ENCODE results near the gene PSMC6.
"Not testable (repeated sequence)": the region's sequence is repeated elsewhere in the genome, so short reads cannot be mapped to it uniquely, and the experiment has no call there.

PSMC6 gene

GRCh38 chr14:52706286-52706685, 714 bp upstream of the PSMC6 start:
- in situ Hi-C loops (cut with MboI; ENCODE audit: low pct_unique_long_range_greater_than_20kb, low sequenced_read_pairs): no loop called here
- DNase-seq: peak; percentile 46

GRCh38 chr14:52711666-52712065, 4.7 kb downstream of the PSMC6 start:
- in situ Hi-C loops (cut with MboI; ENCODE audit: low pct_unique_long_range_greater_than_20kb, low sequenced_read_pairs): no loop called here

GRCh38 chr14:52716155-52716554, 9.2 kb downstream of the PSMC6 start:
- DNase-seq: no peak
- in situ Hi-C loops (cut with MboI; ENCODE audit: low pct_unique_long_range_greater_than_20kb, low sequenced_read_pairs): no loop called here

More at GRCh38 chr14:52711666-52712065, 4.7 kb downstream of the PSMC6 start:
- no peak for DNase-seq

GRCh38 chr14:52723514-52724359, 16.7 kb downstream of the PSMC6 start:
- DNase-seq: no peak
- in situ Hi-C loops (cut with MboI; ENCODE audit: low pct_unique_long_range_greater_than_20kb, low sequenced_read_pairs): no loop called here

DNA sequence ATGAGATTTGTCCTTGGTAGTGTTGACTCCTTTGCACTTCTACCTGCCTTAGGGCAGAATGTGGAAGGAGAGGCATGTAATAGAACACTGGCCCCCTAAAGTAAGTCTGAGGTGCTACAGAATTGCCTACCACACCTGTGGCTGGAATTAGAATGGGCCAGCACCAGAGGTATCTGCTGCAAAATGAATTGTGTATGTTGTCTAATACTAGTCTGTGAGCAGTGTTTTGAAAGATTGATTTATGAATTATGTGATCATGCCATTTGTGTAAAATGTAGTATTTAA, 17.3 kb downstream of the PSMC6 start:
- in situ Hi-C loops (cut with MboI; ENCODE audit: low pct_unique_long_range_greater_than_20kb, low sequenced_read_pairs): no loop called here
- no peak for DNase-seq

DNA sequence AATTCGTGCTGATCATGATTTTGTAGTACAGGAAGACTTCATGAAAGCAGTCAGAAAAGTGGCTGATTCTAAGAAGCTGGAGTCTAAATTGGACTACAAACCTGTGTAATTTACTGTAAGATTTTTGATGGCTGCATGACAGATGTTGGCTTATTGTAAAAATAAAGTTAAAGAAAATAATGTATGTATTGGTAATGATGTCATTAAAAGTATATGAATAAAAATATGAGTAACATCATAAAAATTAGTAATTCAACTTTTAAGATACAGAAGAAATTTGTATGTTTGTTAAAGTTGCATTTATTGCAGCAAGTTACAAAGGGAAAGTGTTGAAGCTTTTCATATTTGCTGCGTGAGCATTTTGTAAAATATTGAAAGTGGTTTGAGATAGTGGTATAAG, 20.5 kb downstream of the PSMC6 start:
- DNase-seq; in situ Hi-C loops (cut with MboI; ENCODE audit: low pct_unique_long_range_greater_than_20kb, low sequenced_read_pairs): not testable (repeated sequence)

- DNase-seq; in situ Hi-C loops (cut with MboI; ENCODE audit: low pct_unique_long_range_greater_than_20kb, low sequenced_read_pairs): not testable (repeated sequence)
Observed at GRCh38 chr14:52729035-52729434, 22.0 kb downstream of the PSMC6 start.

- DNase-seq: no peak
- in situ Hi-C loops (cut with MboI; ENCODE audit: low pct_unique_long_range_greater_than_20kb, low sequenced_read_pairs): no loop called here
Observed at GRCh38 chr14:52729585-52729924, 22.6 kb downstream of the PSMC6 start.

GRCh38 chr14:52729925-52730708, 23.1 kb downstream of the PSMC6 start, which contains the start of gene STYX:
TSS of gene STYX (plus strand) at chr14:52730166. CDS start at chr14:52730475, 309 bp downstream.
- in situ Hi-C loops (cut with MboI; ENCODE audit: low pct_unique_long_range_greater_than_20kb, low sequenced_read_pairs): no loop called here

GRCh38 chr14:52730709-52731111, 23.7 kb downstream of the PSMC6 start:
- in situ Hi-C loops (cut with MboI; ENCODE audit: low pct_unique_long_range_greater_than_20kb, low sequenced_read_pairs): no loop called here
- DNase-seq: no peak

More at GRCh38 chr14:52729925-52730708, 23.1 kb downstream of the PSMC6 start, which contains the start of gene STYX:
- peak; percentile 97 for DNase-seq

GRCh38 chr14:52733824-52734223, 26.8 kb downstream of the PSMC6 start:
- DNase-seq: no peak
- in situ Hi-C loops (cut with MboI; ENCODE audit: low pct_unique_long_range_greater_than_20kb, low sequenced_read_pairs): no loop called here

GRCh38 chr14:52735921-52736489, 29.0 kb downstream of the PSMC6 start:
- in situ Hi-C loops (cut with MboI; ENCODE audit: low pct_unique_long_range_greater_than_20kb, low sequenced_read_pairs): no loop called here
- DNase-seq: no peak

- no peak for DNase-seq
- in situ Hi-C loops (cut with MboI; ENCODE audit: low pct_unique_long_range_greater_than_20kb, low sequenced_read_pairs): no loop called here
Observed at GRCh38 chr14:52738409-52738808, 31.4 kb downstream of the PSMC6 start.

DNA sequence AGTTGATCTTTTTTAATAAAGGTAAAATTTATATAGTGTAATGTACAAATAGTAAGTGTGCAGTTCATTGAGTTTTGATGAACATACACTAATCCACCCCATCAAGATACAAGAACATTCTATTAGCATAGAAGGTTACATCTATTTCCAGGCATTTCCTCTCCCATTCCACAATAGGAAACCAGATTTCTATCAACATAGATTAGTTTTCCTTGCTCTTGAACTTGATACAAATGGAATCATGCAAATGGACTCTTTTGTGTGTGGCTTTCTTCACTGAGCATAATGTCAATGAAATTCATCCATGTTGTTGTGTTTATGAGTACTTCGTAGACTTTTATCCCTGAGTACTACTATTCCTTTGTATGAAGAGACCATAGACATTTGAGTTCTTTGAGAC, 33.8 kb downstream of the PSMC6 start:
- in situ Hi-C loops (cut with MboI; ENCODE audit: low pct_unique_long_range_greater_than_20kb, low sequenced_read_pairs): no loop called here
- no peak for DNase-seq

GRCh38 chr14:52741865-52742264, 34.9 kb downstream of the PSMC6 start:
- DNase-seq: no peak
- in situ Hi-C loops (cut with MboI; ENCODE audit: low pct_unique_long_range_greater_than_20kb, low sequenced_read_pairs): no loop called here

GRCh38 chr14:52748647-52749292, 41.8 kb downstream of the PSMC6 start:
- DNase-seq: no peak
- in situ Hi-C loops (cut with MboI; ENCODE audit: low pct_unique_long_range_greater_than_20kb, low sequenced_read_pairs): no loop called here

DNA sequence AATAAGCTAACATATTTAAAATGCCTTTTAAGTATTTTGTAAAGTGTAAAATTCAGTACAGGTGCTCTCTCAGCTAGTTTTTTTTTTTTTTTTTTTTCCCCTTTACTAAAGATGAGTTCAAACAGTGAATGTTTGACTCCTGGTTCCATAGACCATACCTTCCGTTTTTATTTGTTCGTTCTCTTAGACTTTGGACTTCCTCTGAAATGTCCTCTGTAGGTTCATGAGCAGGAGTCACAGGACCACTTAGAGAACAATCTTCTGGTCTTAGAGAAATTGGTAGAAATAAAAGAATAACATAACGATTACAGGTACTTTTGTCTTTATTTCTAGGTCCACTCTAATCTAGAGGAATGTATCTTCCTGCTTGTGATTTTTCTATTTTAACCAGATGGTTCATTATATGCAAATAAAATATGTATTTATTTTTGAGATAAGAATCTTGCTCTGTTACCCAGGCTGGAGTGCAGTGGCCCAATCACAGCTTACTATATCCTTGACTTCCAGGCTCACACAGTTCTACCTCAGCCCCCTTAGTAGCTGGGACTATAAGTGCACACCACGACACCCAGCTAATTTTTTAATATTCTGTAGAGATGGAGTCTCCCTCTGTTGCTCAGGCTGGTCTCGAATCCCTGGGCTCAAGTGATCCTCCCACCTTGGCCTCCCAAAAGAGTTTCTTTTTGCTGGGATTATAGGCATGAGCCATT, 48.8 kb downstream of the PSMC6 start:
- in situ Hi-C loops (cut with MboI; ENCODE audit: low pct_unique_long_range_greater_than_20kb, low sequenced_read_pairs): no loop called here
- DNase-seq: no peak

DNA sequence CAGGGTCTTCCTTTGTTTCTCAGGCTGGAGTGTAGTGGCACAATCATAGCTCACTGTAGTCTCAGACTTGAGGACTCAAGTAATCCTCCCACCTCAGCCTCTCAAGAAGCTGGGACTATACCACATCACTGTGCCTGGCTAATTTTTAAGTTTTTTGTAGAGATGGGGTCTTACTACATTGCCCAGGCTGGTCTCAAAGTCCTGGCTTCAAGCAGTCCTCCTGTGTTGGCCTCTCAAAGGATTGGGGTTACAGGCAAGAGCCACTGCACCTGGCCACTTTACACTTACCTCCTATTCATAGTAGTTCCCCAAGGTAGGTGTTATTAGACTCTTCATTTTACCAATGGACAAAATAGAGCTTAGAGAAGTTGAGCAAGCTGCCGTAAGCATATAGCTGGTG, 52.1 kb downstream of the PSMC6 start:
- in situ Hi-C loops (cut with MboI; ENCODE audit: low pct_unique_long_range_greater_than_20kb, low sequenced_read_pairs): no loop called here
- DNase-seq: no peak

DNA sequence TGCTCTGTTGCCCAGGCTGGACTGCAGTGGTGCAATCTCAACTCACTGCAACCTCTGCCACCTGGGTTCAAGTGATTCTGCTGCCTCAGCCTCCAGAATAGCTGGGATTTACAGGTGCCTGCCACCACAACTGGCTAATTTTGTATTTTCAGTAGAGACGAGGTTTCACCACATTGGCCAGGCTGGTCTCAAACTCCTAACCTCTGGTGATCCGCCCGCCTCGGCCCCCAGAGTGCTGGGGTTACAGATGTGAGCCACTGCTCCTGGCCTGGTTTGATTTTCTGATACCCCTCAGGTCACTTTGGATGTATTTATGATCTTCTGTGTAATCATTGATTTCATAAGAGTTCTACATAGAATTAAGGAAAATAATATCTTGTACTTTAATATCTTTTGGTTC, 55.9 kb downstream of the PSMC6 start:
- DNase-seq; in situ Hi-C loops (cut with MboI; ENCODE audit: low pct_unique_long_range_greater_than_20kb, low sequenced_read_pairs): not testable (repeated sequence)
